H1 (cell line): ENCODE data around the gene MALSU1. TPM values are rescaled to one million over a fixed set of nuclear protein-coding genes. Genes with fewer than 3 reads are reported as not detected.

ENCODE experiments used
- ATF3 ChIP-seq: IDR thresholded peaks from 2 replicates; pipeline ENCODE4 v1.6.1; 2011; ENCODE audit warnings: low read depth, mild to moderate bottlenecking, low read length; ENCODE audit not compliant: insufficient read depth
- CTCF ChIP-seq, 3 experiments: IDR thresholded peaks; 1 replicate in 2 of 3; 2 replicates in 1 of 3; pipeline versions ENCODE4 v1.5.1 to v1.6.1; 2011; ENCODE audit warnings: low read length in 3 of 3, mild to moderate bottlenecking in 3 of 3, inconsistent platforms in 2 of 3, low read depth in 1 of 3, moderate library complexity in 1 of 3; ENCODE audit not compliant: insufficient read depth in 1 of 3; ENCODE audit errors: control extremely low read depth in 1 of 3
- PHF8 ChIP-seq: fragments of 200-600 bp; sonication (generic); conservative IDR thresholded peaks from 2 replicates; pipeline ENCODE4 v1.7.1; 2012; ENCODE audit warnings: low read depth, mild to moderate bottlenecking, inconsistent platforms, low read length, moderate library complexity
- SAP30 ChIP-seq: fragments of 300-600 bp; sonication (generic); IDR thresholded peaks from 2 replicates; pipeline ENCODE4 v1.7.1; 2012; ENCODE audit warnings: low read length, moderate library complexity, mild to moderate bottlenecking, inconsistent platforms; ENCODE audit not compliant: insufficient read depth, insufficient replicate concordance
- polyA plus RNA-seq, 7 experiments: library from polyadenylated mRNA; depleted of rRNA in 3 of 7; stranded (reverse) in 5 of 7; unstranded in 2 of 7; fragments of >200 nt in 5 of 7; fragments of 200-250 nt in 2 of 7; gene quantifications; 1 replicate in 5 of 7; 2 replicates in 1 of 7; 4 replicates in 1 of 7; pipeline versions ENCODE4 v1.2.1 to v1.2.3, GENCODE V29; 2011 to 2013; ENCODE audit warnings: missing spikeins in 2 of 7, mixed read lengths in 2 of 7
- total RNA-seq: library from RNA; stranded (reverse); fragmentation: NEBNext Ultra II Directional; extraction: Animal tissue kit (Norgen Biotek cat#: 25700); gene quantifications from 2 replicates; pipeline ENCODE4 v1.2.1, GENCODE V29; 2021

MALSU1 gene
- total and polyA plus RNA-seq, 2 of the 8 experiments (the other 6 are each of a cell fraction or from before 2014, with no cell fraction given) = 73.5 to 84.0 TPM

GRCh38 chr7:23341846-23342598, 42.9 kb downstream of the MALSU1 start (continued):
- TF ChIP-seq CTCF (IDR thresholded peaks at IDR 0.05; ENCODE audit: control extremely low read depth in 1 of 3, insufficient read depth in 1 of 3, low read depth in 1 of 3, low read length in 3 of 3) = no peak
- no peak for TF ChIP-seq PHF8
- TF ChIP-seq SAP30 = no peak
- no peak for TF ChIP-seq ATF3
